MCF 10A (cell line): ENCODE data around the gene ERBB3. TPM values are rescaled to one million over a fixed set of nuclear protein-coding genes. Genes with fewer than 3 reads are reported as not detected.
"Not testable (repeated sequence)": the region's sequence is repeated elsewhere in the genome, so short reads cannot be mapped to it uniquely, and the experiment has no call there.

Experiments
- BruUV-seq: library from RNA; stranded (reverse); fragments of 400-500 nt; replicated peaks from 2 replicates; lab custom pipeline; 2021; lab: Mats Ljungman, UMichigan
- CTCF ChIA-PET: fragments of 300-600 bp; sonication (Branson Sonifier 250); formaldehyde crosslinking; extraction: SDS; loops from one replicate; lab custom pipeline; 2021; ENCODE audit warnings: antibody characterized with exemption, inconsistent platforms; lab: Yijun Ruan, JAX
- POLR2A ChIA-PET: fragments of 300-600, 350-650 bp; sonication (Branson Sonifier 250); formaldehyde crosslinking; extraction: SDS; loops from one replicate; lab custom pipeline; 2020; ENCODE audit warnings: antibody characterized with exemption, inconsistent platforms; lab: Yijun Ruan, JAX
- DNase-seq: peaks from one replicate; pipeline ENCODE4 v3.0.0-alpha.2; 2018; ENCODE audit not compliant: unreplicated experiment
- H3K27ac Mint-ChIP-seq: one replicate; pipeline ENCODE4 v1.8.0; 2022; ENCODE audit warnings: mild to moderate bottlenecking, low read depth, mixed read lengths; ENCODE audit not compliant: unreplicated experiment
- H3K27me3 Mint-ChIP-seq: one replicate; pipeline ENCODE4 v1.8.0; 2022; ENCODE audit warnings: mixed read lengths; ENCODE audit not compliant: insufficient read depth, unreplicated experiment
- H3K36me3 Mint-ChIP-seq: one replicate; pipeline ENCODE4 v1.8.0; 2022; ENCODE audit warnings: mild to moderate bottlenecking, moderate library complexity, mixed read lengths; ENCODE audit not compliant: insufficient read depth, unreplicated experiment
- H3K4me1 Mint-ChIP-seq: one replicate; pipeline ENCODE4 v1.8.0; 2022; ENCODE audit warnings: mixed read lengths; ENCODE audit not compliant: insufficient read depth, unreplicated experiment
- H3K4me3 Mint-ChIP-seq: one replicate; pipeline ENCODE4 v1.8.0; 2022; ENCODE audit warnings: mild to moderate bottlenecking, moderate library complexity, mixed read lengths; ENCODE audit not compliant: unreplicated experiment
- H3K9me3 Mint-ChIP-seq: one replicate; pipeline ENCODE4 v1.8.0; 2022; ENCODE audit warnings: mixed read lengths; ENCODE audit not compliant: unreplicated experiment
- CTCF ChIP-seq: fragments of 200-600 bp; IDR thresholded peaks from one replicate; pipeline ENCODE4 v1.8.0; 2022; ENCODE audit warnings: antibody characterized with exemption, mild to moderate bottlenecking; ENCODE audit not compliant: unreplicated experiment
- intact Hi-C: fragments of 100-400 bp; cut with micrococcal nuclease; formaldehyde crosslinking; loops from 2 replicates; pipeline ENCODE4 v1.14.1; 2022
- total RNA-seq: library from RNA; stranded (reverse); gene quantifications from 2 replicates; pipeline ENCODE4 v1.2.3, GENCODE V29; 2022

Gene ERBB3
- total RNA-seq, 1 experiment from 2014 or later: 3.7 TPM

GRCh38 chr12:56041552-56042429, 38.2 kb upstream of the ERBB3 start, which contains the start of gene RPS26:
Gene RPS26, plus strand, starts transcription at chr12:56041918. Its CDS starts 249 bp downstream, at chr12:56042167.
- intact Hi-C loops: loop anchor here (1.0 to 5.0 kb wide), 5 partner anchors 45 to 302 kb away; partner anchors contain the start of genes ORMDL2 and SARNP
- peak within 1 kb of the TSS; percentile 91 for H3K27ac Mint-ChIP-seq
- peaks cover 54% of the 10 kb centered on the region for H3K36me3 Mint-ChIP-seq
- TF ChIP-seq CTCF: peak; percentile 33
- no TSS peak for BruUV-seq
- H3K4me1 Mint-ChIP-seq: peaks cover 7% of the 10 kb centered on the region
- no peaks in the 10 kb centered on the region for H3K9me3 Mint-ChIP-seq
- no peaks in the 10 kb centered on the region for H3K27me3 Mint-ChIP-seq
- CTCF ChIA-PET: interaction anchor here (0.7 to 2.5 kb wide), 14 partner anchors 12 to 1607 kb away, joined by 3 to 25 read pairs (median 4); partner anchors contain the start of genes DNAJC14 and SUOX
- POLR2A ChIA-PET: interaction anchor here (0.5 to 3.6 kb wide), 14 partner anchors 9 to 180 kb away, joined by 3 to 25 read pairs (median 4); partner anchors contain the start of genes ESYT1, RAB5B, RNF41 and SUOX
- H3K4me3 Mint-ChIP-seq: peak within 1 kb of the TSS; percentile 81
- peak; percentile 99 for DNase-seq

DNA sequence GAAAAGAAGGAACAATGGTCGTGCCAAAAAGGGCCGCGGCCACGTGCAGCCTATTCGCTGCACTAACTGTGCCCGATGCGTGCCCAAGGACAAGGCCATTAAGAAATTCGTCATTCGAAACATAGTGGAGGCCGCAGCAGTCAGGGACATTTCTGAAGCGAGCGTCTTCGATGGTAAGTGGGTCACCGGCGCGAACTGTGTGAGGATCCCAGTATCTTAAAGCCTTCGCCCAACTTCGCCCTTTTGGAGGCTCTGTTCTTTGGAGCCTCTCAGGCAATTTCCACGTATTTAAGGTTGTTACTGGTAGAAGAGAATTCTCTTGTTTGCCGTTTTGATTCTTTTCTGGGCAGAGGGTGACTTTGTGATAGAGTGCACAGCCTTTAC, 37.5 kb upstream of the ERBB3 start:
- DNase-seq, H3K27me3 Mint-ChIP-seq, H3K9me3 Mint-ChIP-seq, CTCF ChIA-PET, H3K4me1 Mint-ChIP-seq: not testable (repeated sequence)
- POLR2A ChIA-PET: interaction anchor here (0.5 to 6.1 kb wide), 4 partner anchors 31 to 77 kb away, joined by 4 to 65 read pairs (median 13); partner anchors contain the start of genes PA2G4 and SUOX
- TSS peak; percentile 84 for BruUV-seq
- Mint-ChIP-seq H3K27ac (peak overlapping the region; percentile 91), H3K36me3 (peaks cover 57% of the 10 kb centered on the region), H3K4me3 (peak overlapping the region; percentile 81)
- intact Hi-C loops: loop anchor here (5.0 kb wide), 1 partner anchor 225 kb away; the partner anchor contains the start of genes ORMDL2 and SARNP

DNA sequence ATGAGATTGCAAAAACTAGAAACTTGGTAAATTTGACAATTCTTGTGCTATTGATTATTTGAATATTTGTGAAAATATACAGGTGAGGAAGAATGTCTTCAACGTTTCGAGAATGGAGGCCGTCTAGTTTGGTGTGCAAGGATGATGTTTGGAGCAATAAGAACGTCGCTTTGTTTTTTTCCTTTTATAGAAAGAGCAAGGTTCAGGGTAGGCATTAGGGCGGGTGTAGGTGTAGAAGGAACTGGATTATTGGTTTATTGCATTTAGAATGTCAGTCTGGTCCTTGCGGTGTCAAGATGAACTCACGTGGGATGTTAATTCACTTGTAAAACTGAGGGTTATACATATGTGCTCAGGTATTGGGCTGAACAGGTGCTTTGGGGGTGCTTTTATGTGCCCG, 37.1 kb upstream of the ERBB3 start:
- ChIA-PET POLR2A (interaction anchor here (0.5 to 6.1 kb wide), 6 partner anchors 32 to 147 kb away, joined by 4 to 65 read pairs (median 6); partner anchors contain the start of genes PA2G4, SMARCC2 and SUOX), CTCF (interaction anchor here (1.3 kb wide), 1 partner anchor 304 kb away, joined by 4 read pairs; no protein-coding TSS in a partner anchor)
- Mint-ChIP-seq H3K4me3 (peak overlapping the region; percentile 81), H3K27ac (peak overlapping the region; percentile 74), H3K36me3 (peaks cover 58% of the 10 kb centered on the region), H3K9me3 (no peaks in the 10 kb centered on the region), H3K4me1 (peaks cover 7% of the 10 kb centered on the region), H3K27me3 (no peaks in the 10 kb centered on the region)
- no TSS peak for BruUV-seq
- no peak for DNase-seq
- intact Hi-C loops: loop anchor here (5.0 kb wide), 1 partner anchor 226 kb away; the partner anchor contains the start of genes ORMDL2 and SARNP
- TF ChIP-seq CTCF: no peak

DNA sequence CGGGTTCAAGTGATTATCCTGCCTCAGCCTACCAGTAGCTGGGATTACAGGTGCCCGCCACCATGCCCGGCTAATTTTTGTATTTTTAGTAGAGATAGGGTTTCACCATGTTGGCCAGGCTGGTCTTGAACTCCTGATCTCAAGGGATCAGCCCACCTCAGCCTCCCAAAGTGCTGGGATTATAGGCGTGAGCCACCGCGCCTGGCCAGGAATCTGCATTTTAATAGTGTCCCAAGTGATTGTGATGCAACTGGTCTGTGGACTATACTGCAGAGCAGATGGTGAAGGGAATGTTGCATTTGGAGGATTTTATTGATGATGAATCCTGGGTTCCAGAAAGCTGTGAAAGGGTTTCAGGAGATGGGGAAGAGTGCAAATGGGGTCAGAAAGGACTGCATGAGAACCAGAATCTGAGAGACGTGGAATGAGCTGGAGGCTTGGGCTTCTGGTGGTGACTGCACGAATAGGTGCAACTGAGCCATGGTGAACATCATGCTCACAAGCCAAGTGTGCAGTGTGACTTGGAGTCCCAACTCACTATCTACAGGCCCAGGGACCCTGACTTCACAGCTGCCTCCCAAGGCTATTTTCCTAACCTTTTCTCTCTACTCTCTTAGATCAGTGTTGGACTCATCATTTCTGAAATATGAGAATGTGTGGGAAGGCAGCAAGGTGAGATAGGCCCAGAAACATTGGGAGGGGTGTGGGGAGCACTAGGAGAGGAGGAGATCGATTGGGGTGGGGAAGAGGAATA, 33.8 kb upstream of the ERBB3 start:
- intact Hi-C loops: loop anchor here (2.0 kb wide), 1 partner anchor 33 kb away; no protein-coding TSS in a partner anchor
- Mint-ChIP-seq H3K27me3 (no peaks in the 10 kb centered on the region), H3K4me3 (no peak overlapping the region), H3K9me3 (no peaks in the 10 kb centered on the region), H3K36me3 (peaks cover 58% of the 10 kb centered on the region), H3K27ac (peak overlapping the region; percentile 77), H3K4me1 (peaks cover 7% of the 10 kb centered on the region)
- CTCF ChIA-PET: interaction anchor here (0.6 to 4.0 kb wide), 20 partner anchors 13 to 1581 kb away, joined by 3 to 24 read pairs (median 4); partner anchors contain the start of genes PA2G4, RAB5B, RPL41 and ZC3H10
- no peak for TF ChIP-seq CTCF
- POLR2A ChIA-PET: interaction anchor here (0.6 to 6.1 kb wide), 13 partner anchors 13 to 143 kb away, joined by 3 to 65 read pairs (median 5); partner anchors contain the start of genes ERBB3, ESYT1, MYL6 and PA2G4
- no TSS peak for BruUV-seq
- no peak for DNase-seq
